ENCODE results near the gene CABLES1. TPM values are rescaled to one million over a fixed set of nuclear protein-coding genes. Genes with fewer than 3 reads are reported as not detected.

CABLES1 gene
- total RNA-seq, 1 experiment from 2014 or later = 29.5 TPM

DNA sequence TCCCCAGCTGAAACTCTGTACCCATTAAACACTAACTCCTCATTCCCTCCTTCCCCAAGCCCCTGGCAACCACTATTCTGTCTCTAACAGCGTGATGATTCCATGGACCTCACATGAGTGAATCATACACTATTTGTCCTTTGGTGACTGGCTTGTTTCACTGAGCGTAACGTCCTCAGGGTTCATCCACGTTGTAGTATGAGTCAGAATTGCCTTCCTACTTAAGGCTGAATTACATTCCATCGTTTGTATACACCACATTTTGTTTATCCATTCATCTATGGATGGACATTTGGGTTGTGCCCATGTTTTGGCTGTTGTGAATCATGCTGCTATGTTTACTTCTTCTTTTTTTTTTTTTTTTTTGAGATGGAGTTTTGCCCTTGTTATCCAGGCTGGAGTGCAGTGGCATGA, 19.6 kb upstream of the CABLES1 start:
- Mint-ChIP-seq H3K27ac (ENCODE audit: unreplicated experiment) (peak overlapping the region; percentile 9), H3K36me3 (ENCODE audit: insufficient read depth, unreplicated experiment) (peaks cover 19% of the 10 kb centered on the region), H3K4me3 (ENCODE audit: unreplicated experiment) (peak overlapping the region; percentile 18), H3K9me3 (ENCODE audit: unreplicated experiment) (no peaks in the 10 kb centered on the region), H3K4me1 (ENCODE audit: low read depth, unreplicated experiment) (peaks cover 7% of the 10 kb centered on the region), H3K27me3 (ENCODE audit: insufficient read depth, unreplicated experiment) (no peaks in the 10 kb centered on the region)
- POLR2A ChIA-PET = no interaction called here
- CTCF ChIA-PET = no interaction called here
- intact Hi-C loops (cut with micrococcal nuclease; ENCODE audit: unreplicated experiment) = no loop called here
- TF ChIP-seq, protein P1, sequence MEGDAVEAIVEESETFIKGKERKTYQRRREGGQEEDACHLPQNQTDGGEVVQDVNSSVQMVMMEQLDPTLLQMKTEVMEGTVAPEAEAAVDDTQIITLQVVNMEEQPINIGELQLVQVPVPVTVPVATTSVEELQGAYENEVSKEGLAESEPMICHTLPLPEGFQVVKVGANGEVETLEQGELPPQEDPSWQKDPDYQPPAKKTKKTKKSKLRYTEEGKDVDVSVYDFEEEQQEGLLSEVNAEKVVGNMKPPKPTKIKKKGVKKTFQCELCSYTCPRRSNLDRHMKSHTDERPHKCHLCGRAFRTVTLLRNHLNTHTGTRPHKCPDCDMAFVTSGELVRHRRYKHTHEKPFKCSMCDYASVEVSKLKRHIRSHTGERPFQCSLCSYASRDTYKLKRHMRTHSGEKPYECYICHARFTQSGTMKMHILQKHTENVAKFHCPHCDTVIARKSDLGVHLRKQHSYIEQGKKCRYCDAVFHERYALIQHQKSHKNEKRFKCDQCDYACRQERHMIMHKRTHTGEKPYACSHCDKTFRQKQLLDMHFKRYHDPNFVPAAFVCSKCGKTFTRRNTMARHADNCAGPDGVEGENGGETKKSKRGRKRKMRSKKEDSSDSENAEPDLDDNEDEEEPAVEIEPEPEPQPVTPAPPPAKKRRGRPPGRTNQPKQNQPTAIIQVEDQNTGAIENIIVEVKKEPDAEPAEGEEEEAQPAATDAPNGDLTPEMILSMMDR (IDR thresholded peaks at IDR 0.05; ENCODE audit: insufficient read depth in 1 of 2, low read depth in 1 of 2, low read length in 1 of 2, severe bottlenecking in 1 of 2, unreplicated experiment in 1 of 2) = no peak
- Histone ChIP-seq H3K36me3 (ENCODE audit: control insufficient read depth, insufficient read depth, low read length) (no peaks in the 10 kb centered on the region), H3K9me3 (no peaks in the 10 kb centered on the region; the same call in 1 of the 2 replicates), H3K4me3 (ENCODE audit: low read depth, low read length) (no peak overlapping the region), H3K27me3 (replicated peaks; ENCODE audit: control insufficient read depth, insufficient read depth, low read length) (no peaks in the 10 kb centered on the region), H3K4me1 (peaks cover 3% of the 10 kb centered on the region; the same call in 1 of the 2 replicates)
- DNase-seq = no peak
- BruUV-seq (replicated peaks) = no TSS peak

DNA sequence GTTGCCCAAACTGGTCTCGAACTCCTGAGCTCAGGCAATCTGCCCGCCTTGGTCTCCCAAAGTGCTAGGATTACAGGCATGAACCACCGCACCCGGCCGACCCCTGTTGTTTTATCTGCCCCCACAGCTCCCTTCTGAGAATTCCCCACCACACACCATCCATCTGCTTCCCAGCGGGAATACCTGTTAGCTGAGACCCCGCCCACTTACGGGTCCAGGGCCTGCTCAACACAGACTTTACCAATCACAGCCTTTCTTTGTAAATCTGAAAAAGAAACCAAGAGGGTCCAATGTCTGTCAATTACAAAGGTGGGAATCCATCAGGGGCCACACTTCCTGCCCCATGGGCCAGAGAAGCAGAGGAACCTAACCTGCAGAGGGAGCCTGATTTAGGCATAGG, 14.2 kb upstream of the CABLES1 start:
- Histone ChIP-seq H3K4me3 (ENCODE audit: low read depth, low read length) (no peak overlapping the region), H3K27me3 (replicated peaks; ENCODE audit: control insufficient read depth, insufficient read depth, low read length) (no peaks in the 10 kb centered on the region), H3K36me3 (ENCODE audit: control insufficient read depth, insufficient read depth, low read length) (no peaks in the 10 kb centered on the region), H3K9me3 (no peaks in the 10 kb centered on the region), H3K4me1 (no peaks in the 10 kb centered on the region)
- TF ChIP-seq, protein P1 (IDR thresholded peaks at IDR 0.05; ENCODE audit: insufficient read depth in 1 of 2, low read depth in 1 of 2, low read length in 1 of 2, severe bottlenecking in 1 of 2, unreplicated experiment in 1 of 2) = no peak
- Mint-ChIP-seq H3K9me3 (ENCODE audit: unreplicated experiment) (no peaks in the 10 kb centered on the region), H3K4me3 (ENCODE audit: unreplicated experiment) (no peak overlapping the region), H3K27me3 (ENCODE audit: insufficient read depth, unreplicated experiment) (no peaks in the 10 kb centered on the region), H3K4me1 (ENCODE audit: low read depth, unreplicated experiment) (peaks cover 6% of the 10 kb centered on the region), H3K27ac (ENCODE audit: unreplicated experiment) (no peak overlapping the region), H3K36me3 (ENCODE audit: insufficient read depth, unreplicated experiment) (no peaks in the 10 kb centered on the region)
- intact Hi-C loops (cut with micrococcal nuclease; ENCODE audit: unreplicated experiment) = no loop called here
- no TSS peak for BruUV-seq (replicated peaks)
- POLR2A ChIA-PET = interaction anchor here (0.5 kb wide), 1 partner anchor 188 kb away, joined by 3 read pairs; the partner anchor contains the start of gene RBBP8
- CTCF ChIA-PET = no interaction called here
- no peak for DNase-seq

DNA sequence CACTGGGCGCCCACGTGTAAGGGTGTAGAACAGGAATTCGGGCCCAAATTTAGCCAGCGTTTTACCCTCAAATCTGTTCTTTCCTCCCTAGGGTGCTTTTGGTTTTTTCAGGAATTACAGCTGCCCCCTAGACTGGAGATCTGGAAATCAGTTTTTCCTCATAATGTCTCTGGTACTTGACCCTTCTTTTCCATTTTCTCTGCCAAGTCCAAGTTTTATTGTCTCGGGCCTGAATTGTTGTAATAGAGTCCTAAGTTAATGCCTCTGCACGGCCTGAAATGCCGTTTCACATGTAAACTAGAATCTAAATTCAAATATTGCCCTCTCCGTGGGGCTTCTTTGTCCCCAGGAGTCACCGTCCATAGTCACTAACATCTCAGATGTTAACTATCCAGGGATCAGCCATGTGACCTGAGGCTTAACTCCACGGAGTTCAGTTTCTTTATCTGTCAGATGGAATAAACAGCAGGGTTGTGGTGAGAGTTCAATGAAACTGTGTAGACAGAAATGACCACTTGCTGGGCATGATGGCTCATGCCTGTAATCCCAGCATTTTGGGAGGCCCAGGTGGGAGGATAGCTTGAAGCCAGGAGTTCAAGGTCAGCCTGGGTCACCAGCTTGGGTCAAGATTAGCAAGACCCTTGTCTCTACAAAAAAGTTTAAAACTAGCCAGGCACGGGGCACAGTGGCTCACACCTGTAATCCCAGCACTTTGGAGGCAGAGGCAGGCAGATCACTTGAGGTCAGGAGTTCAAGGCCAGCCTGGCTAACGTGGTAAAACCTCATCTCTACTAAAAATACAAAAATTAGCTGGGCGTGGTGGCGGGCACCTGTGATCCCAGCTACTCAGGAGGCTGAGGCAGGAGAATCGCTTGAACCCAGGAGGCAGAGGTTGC, 12.7 kb upstream of the CABLES1 start:
- CTCF ChIA-PET = no interaction called here
- H3K27ac Mint-ChIP-seq (ENCODE audit: unreplicated experiment) = peak overlapping the region; percentile 65
- no TSS peak for BruUV-seq (replicated peaks)

More for the DNA sequence above, 12.7 kb upstream of the CABLES1 start:
- no peak overlapping the region for H3K4me3 ChIP-seq (ENCODE audit: low read depth, low read length)
- DNase-seq = no peak
- Mint-ChIP-seq H3K9me3 (ENCODE audit: unreplicated experiment) (no peaks in the 10 kb centered on the region), H3K27me3 (ENCODE audit: insufficient read depth, unreplicated experiment) (no peaks in the 10 kb centered on the region), H3K4me1 (ENCODE audit: low read depth, unreplicated experiment) (peaks cover 12% of the 10 kb centered on the region), H3K4me3 (ENCODE audit: unreplicated experiment) (no peak overlapping the region), H3K36me3 (ENCODE audit: insufficient read depth, unreplicated experiment) (no peaks in the 10 kb centered on the region)
- no peaks in the 10 kb centered on the region for H3K9me3 ChIP-seq
- no peaks in the 10 kb centered on the region for H3K27me3 ChIP-seq (replicated peaks; ENCODE audit: control insufficient read depth, insufficient read depth, low read length)
- POLR2A ChIA-PET = no interaction called here
- TF ChIP-seq, protein P1 (IDR thresholded peaks at IDR 0.05; ENCODE audit: insufficient read depth in 1 of 2, low read depth in 1 of 2, low read length in 1 of 2, severe bottlenecking in 1 of 2, unreplicated experiment in 1 of 2) = no peak
- intact Hi-C loops (cut with micrococcal nuclease; ENCODE audit: unreplicated experiment) = no loop called here
- peaks cover 10% of the 10 kb centered on the region for H3K4me1 ChIP-seq
- H3K36me3 ChIP-seq (ENCODE audit: control insufficient read depth, insufficient read depth, low read length) = no peaks in the 10 kb centered on the region
